LNCAP (cell line): Measurements from ENCODE around the gene COA7.

Experiments
- CTCF ChIP-seq: fragments of 450-650 bp; IDR thresholded peaks from 2 replicates; pipeline ENCODE4 v1.5.1; 2017; ENCODE audit warnings: mild to moderate bottlenecking

Gene COA7

GRCh38 chr1:52709016-52709415, 10.9 kb upstream of the COA7 start:
- TF ChIP-seq CTCF: no peak

- TF ChIP-seq CTCF: no peak
Observed at GRCh38 chr1:52707927-52708655, 9.9 kb upstream of the COA7 start.

- TF ChIP-seq CTCF: no peak
Observed at GRCh38 chr1:52706941-52707926, 9.1 kb upstream of the COA7 start.

GRCh38 chr1:52706136-52706670, 8.1 kb upstream of the COA7 start:
- TF ChIP-seq CTCF: no peak

DNA sequence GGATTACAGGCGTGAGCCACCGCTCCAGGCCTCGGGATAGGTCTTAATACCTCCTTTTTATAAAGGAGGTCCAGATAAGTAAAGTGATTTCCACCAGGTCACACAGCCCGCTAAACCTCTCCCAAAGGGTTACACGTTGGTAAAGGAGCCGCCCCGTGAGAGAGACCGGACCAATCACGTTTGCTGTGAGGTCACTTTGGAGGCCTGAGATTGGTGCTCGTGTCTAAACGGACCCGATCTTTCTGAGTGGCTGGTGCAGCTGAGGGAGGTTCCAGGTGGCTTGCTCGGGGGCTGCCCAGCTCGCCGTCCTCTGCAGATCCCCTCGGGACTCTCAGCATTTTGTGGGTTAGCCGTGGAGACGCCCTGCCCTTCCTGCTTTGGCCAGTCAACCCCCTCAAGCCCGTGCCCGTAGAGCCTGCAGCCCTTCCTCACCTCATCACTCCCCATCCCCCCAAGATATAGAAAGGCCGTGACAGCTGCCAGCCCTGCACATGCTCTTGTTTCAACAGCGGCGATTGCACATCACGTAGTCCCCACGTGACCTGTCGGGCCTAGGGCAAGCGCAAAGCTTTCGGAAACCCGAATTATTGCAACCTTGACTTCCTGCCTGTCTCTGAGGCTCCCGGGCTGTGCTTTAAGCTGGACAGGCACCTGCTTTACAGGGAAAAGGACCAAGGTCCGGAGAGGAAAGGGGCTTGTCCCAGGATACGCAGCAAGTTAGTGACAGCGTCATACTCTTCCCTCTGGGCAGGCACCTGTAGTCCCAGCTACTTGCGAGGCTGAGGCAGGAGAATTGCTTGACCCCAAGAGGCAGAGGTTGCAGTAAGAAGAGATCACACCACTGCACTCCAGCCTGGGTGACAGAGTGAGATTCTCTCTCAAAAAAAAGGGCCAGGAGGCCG, 5.0 kb upstream of the COA7 start:
- TF ChIP-seq CTCF: no peak

DNA sequence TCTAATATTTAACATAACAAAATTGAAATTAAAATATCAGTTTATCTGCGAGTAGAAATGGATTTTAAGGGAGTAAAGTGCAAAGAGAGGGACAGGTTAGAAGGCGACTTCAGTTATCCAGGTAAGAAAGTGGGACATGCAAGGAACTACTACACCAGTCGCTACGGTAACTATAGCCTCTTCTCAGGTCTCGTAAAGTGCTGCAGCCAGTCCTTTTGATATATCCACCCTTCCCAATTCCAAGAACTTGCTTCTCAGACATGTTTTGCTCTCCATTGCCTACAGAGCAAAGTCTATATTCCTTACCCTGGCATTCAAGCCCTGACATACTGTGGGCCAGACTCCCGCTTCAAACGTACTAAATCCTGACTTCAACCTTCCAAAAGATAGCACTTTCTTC, 2.5 kb downstream of the COA7 start:
- TF ChIP-seq CTCF: no peak

GRCh38 chr1:52693843-52694242, 4.3 kb downstream of the COA7 start:
- TF ChIP-seq CTCF: no peak
